ENCODE results near the gene SSH3. TPM values are rescaled to one million over a fixed set of nuclear protein-coding genes. Genes with fewer than 3 reads are reported as not detected.

SSH3 gene
- total RNA-seq, 1 donor from 2014 or later, result 12.1 TPM

DNA sequence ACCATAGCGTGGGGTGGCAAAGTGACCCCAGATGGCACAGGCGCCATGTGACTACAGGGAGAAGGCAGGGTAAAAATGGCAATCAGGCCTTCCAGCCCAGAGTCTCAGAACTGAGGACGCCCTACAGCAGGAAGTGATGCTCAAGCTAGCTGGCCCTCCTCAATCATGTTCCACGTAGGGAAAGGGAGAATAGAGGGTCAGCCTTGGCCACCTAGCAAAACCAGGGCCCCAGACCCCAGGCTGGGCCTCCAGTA lies 15.2 kb upstream of the SSH3 start:
- DNase-seq, result no peak
- intact Hi-C loops (cut with DNase I), result no loop called here
- peak; percentile 3 for ATAC-seq (ENCODE audit: poor library complexity)

DNA sequence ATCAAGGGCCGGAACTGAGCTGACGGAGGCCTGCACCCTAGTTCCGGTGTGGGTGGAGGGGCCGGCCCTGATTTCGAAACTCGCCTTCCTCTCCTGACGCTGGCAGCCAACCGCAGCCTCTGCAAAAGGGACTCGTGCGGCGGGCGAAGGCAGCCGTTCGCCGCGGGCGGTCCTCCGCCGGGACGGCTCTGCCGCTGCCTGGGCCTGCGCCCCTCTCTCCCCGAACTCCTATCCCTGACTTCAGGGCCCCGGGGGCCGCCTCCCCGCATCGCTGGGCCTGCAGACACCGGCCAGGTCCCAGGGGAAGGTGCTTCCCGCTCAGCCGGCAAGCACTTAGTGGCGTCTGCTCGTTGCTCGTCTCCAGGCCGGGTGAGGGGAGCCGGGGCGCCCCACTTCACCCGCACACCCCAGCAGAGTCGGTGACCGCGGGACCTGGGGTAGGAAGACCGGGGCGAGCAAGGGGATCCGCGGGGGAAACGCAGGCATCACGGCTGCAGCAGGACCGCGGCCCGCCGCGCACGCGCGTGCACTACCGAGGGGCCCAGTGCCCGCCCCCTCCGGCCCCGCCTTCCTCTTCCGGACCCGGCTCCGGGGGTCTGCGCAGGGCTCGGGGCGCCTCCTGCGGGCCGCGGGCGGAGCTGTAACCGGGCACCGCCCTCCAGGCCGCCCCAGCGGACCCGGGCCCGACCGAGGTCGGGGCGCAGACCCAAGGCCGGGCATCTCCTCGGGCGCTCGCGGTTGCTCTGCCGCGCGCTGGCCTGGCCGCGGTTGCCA lies 14.7 kb upstream of the SSH3 start:
- ATAC-seq (ENCODE audit: poor library complexity), result peak; percentile 87

DNA sequence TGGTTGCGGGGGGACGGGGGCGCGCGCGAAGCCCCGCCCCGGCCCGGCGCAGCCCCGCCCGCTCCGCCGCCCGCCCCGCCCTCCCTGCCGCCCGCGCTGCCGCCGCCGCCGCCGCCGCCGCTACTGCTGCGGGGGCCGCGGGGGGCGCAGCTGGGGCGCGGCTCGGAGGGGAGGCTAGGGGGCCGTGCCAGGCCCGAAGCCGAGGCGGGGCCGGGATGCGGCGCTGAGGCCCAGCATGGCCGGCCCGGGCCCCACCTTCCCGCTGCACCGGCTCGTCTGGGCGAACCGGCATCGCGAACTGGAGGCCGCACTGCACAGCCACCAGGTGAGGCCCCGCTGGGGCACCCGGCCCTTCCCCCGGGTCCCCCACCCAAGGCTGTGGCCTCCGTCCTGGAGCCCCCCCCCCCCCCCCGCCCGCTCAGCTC lies 14.1 kb upstream of the SSH3 start, which contains the start of gene ANKRD13D:
ANKRD13D (plus strand) TSS at position 78 of the 425 bp plus-strand sequence; CDS start at position 236, 158 bp downstream.
- no peak for DNase-seq
- ATAC-seq (ENCODE audit: poor library complexity), result no peak
- intact Hi-C loops (cut with DNase I), result no loop called here

More for the DNA sequence above, 14.7 kb upstream of the SSH3 start:
- DNase-seq, result peak; percentile 94
- intact Hi-C loops (cut with DNase I), result no loop called here

DNA sequence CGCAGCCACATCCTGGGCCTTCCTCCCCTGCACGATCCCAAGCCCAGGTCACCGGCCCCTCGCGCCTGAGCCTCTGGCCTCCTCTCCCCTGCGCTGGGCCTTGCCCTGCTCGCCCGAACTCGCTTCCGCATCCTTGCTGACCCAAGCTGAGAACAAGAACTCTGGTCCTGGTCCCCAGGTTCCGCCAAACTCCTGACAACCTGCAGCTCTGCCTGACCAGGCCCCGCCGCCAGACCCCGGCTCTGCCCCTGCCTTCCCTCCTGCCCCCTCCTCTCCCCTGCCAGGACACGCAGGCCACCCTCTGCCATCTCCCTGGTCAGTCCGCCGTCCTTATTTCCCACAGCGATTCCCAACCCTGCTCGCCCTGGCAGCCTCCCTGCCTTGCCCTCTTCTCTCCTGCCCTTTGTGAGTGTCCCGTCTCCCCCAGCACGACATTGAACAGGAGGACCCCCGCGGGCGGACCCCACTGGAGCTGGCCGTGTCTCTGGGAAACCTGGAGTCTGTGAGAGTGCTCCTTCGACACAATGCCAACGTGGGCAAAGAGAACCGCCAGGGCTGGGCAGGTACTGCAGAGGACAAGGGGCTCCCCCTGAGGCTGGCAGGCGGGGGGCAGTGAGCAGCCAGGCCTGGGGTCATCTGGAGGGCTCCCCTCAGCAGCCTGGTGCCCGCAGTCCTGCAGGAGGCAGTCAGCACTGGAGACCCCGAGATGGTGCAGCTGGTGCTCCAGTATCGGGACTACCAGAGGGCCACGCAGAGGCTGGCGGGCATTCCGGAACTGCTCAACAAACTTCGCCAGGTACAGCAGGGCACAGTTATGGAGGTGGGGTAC lies 13.5 kb upstream of the SSH3 start:
- DNase-seq, result peak; percentile 64
- no peak for ATAC-seq (ENCODE audit: poor library complexity)
- intact Hi-C loops (cut with DNase I), result no loop called here

DNA sequence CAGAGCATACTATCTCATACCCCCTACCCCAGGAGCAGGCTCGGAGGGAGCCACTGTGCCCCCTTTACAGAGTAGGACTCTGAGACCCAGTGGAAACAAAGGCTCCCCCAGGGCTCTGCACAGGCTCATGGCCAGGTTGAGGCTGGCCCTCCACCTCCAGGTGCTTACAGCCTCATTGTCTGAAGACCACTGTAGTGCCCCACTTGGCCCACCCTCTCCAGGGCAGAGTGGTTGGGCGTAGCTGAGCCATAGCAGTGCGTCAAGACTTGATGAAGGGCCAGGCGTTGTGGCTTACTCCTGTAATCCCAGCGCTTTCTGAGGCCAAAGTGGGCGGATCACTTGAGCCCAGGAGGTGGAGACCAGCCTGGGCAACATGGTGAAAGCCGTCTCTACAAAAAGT lies 12.5 kb upstream of the SSH3 start:
- ATAC-seq (ENCODE audit: poor library complexity) (no peak), DNase-seq (peak; percentile 73)
- intact Hi-C loops (cut with DNase I), result no loop called here

DNA sequence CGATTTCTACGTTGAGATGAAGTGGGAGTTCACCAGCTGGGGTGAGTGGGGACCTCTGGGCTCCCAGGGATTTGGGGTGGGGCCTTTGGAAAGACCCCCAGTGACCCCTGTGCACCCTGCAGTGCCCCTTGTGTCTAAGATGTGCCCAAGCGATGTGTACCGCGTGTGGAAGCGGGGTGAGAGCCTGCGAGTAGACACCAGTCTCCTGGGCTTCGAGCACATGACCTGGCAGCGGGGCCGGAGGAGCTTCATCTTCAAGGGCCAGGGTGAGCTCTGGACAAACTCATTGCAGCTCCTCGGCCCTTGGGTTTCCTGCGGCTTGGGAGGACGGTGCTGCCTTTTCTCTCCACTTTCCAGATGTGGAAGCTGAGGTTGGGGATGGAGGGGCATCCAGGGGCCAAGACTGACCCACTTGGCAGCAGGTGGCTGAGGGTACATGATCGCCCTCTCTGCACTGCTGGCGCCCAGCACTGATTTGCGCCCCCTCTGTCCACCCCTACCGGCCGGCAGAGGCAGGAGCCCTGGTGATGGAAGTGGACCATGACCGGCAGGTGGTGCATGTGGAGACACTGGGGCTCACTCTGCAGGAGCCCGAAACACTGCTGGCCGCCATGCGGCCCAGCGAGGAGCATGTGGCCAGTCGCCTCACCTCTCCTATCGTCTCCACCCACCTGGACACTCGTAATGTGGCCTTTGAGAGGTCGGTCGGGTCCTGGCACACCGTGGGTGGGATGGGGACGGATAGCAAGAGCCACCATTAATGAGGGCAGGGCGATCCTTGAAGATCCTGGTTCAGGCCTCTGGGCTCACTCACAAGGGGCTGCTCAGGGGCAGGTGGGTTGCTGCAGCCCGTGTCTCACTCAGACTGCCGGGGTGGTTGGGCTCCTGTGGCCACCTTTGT lies 11.6 kb upstream of the SSH3 start:
- intact Hi-C loops (cut with DNase I), result no loop called here
- DNase-seq, result peak; percentile 40
- no peak for ATAC-seq (ENCODE audit: poor library complexity)

DNA sequence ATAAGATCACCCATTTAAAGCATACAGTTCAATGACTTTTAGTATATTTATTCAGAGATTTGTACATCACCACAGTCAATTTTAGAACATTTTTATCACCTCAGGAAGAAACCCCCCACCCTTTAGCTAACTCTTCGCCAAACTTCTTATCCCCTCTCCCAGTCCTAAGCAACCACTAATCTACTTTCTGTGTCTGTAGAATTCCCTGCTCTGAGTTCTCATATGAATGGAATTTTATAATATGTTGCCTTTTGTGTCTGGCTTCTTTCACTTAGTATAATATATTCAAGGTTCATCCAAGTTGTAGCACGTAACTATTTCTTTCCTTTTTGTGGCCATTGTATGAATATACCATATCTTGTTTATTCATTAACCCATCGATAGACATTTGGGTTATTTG lies 10.7 kb upstream of the SSH3 start:
- ATAC-seq (ENCODE audit: poor library complexity) (no peak), DNase-seq (no peak)
- intact Hi-C loops (cut with DNase I), result no loop called here

DNA sequence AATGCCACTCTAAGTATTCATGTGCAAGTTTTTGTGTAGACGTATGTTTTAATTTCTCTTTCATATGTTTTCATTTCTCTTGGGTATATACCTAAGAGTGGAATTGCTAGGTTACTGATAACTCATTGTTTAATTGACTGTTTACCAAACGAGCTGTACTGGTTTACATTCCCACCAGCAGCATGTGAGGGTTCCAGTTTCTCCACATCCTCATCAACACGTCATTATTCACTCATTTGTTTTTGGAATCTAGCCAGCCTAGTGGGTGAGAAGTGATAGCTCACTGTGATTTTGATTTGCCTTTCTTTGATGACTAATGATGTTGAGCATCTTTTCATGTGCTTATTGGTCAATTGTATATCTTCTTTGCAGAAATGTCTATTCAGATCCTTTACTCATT lies 10.2 kb upstream of the SSH3 start:
- DNase-seq, result no peak
- intact Hi-C loops (cut with DNase I), result no loop called here
- ATAC-seq (ENCODE audit: poor library complexity), result no peak

DNA sequence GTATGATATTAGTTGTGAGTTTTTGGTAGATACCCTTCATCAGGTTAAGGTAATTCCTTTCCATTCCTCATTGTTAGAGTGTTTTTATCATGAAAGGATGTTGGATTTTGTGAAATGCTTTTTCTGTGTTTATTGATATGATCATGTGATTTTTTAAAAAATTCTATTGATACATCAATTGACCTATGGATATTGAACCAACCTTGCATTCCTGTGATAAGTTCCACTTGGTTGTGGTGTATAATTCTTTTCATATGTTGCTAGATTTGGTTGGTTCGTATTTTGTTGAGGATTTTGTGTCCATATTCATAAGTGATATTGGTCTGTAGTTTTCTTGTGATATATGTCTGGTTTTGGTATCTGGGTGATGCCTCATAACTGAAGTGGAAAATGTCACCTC lies 7.5 kb upstream of the SSH3 start:
- intact Hi-C loops (cut with DNase I), result no loop called here
- no peak for ATAC-seq (ENCODE audit: poor library complexity)

DNA sequence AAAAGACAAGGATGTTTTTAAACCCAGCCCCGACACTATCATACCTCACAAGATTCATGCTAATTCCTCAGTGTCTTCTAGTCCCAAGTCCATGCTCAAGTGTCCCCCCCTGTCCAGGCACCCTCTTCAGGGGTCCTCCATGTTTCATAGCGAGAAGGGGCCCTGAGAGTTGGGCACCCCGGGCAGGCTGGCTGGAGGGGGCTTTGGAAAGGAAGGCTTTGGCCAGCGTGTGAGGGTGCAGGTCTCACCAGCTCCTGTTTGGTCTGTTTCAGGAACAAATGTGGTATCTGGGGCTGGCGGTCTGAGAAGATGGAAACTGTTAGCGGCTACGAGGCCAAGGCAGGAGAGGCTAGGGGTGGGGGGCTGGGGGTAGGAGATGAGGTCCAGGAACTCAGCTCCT lies 4.5 kb upstream of the SSH3 start:
- DNase-seq (peak; percentile 9), ATAC-seq (ENCODE audit: poor library complexity) (no peak)
- intact Hi-C loops (cut with DNase I), result no loop called here

More for the DNA sequence above, 7.5 kb upstream of the SSH3 start:
- DNase-seq, result no peak

DNA sequence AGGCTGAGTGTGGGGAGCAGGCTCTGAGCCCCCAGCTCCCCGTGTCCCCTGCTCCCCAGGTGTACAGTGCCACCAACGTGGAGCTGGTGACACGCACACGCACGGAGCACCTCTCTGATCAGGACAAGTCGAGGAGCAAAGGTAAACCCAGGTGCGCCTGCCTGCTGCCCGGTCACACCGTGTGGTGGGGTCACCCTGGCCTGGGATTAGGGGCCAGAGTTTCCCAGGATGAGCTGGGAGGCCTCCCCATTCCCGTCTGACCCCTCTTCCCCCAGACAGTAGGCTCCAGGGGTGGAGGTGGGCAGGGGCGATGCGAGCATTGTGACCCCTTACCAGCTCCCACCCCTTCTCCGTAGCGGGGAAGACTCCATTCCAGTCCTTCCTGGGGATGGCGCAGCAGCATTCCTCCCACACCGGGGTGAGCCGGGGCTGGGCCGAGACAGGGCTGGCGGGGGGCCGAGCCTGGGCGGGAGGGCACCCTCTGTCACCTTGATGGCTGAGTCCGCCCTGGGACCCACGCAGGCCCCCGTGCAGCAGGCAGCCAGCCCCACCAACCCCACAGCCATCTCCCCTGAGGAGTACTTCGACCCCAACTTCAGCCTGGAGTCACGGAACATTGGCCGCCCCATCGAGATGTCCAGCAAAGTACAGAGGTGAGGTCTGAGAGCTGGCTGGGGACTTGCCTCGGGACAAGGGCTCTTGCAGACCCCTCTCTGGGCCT lies 3.7 kb upstream of the SSH3 start:
- ATAC-seq (ENCODE audit: poor library complexity) (no peak), DNase-seq (peak; percentile 29)
- intact Hi-C loops (cut with DNase I), result loop anchor here (5.0 kb wide), 1 partner anchor 32 kb away; the partner anchor contains the start of gene GRK2

DNA sequence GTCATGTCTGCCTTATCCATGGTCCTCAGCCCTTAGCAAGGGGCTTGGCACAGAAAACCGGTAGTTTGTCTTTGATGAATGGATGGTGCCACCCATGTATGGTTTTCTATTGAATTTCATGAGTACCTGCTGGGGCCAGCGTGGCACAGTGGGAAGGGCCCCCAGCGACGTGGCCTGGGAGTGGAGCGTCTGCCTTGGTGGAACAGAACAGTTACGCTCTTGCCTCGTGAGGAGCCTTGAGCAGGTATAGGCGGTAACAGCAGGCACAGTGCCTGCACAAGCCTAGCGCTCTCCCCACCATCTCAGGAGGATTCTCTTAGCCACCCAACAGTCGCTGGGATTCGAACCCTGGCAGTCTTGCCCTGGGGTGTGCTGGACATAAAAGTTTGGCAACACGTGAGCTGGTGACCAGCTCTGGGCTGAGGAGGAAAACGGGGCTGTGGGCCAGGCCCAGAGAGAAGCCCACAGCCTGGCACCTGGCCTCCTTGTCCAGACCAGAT lies 3.0 kb upstream of the SSH3 start:
- DNase-seq (no peak), ATAC-seq (ENCODE audit: poor library complexity) (no peak)
- intact Hi-C loops (cut with DNase I), result loop anchor here (5.0 kb wide), 1 partner anchor 33 kb away; the partner anchor contains the start of gene GRK2

DNA sequence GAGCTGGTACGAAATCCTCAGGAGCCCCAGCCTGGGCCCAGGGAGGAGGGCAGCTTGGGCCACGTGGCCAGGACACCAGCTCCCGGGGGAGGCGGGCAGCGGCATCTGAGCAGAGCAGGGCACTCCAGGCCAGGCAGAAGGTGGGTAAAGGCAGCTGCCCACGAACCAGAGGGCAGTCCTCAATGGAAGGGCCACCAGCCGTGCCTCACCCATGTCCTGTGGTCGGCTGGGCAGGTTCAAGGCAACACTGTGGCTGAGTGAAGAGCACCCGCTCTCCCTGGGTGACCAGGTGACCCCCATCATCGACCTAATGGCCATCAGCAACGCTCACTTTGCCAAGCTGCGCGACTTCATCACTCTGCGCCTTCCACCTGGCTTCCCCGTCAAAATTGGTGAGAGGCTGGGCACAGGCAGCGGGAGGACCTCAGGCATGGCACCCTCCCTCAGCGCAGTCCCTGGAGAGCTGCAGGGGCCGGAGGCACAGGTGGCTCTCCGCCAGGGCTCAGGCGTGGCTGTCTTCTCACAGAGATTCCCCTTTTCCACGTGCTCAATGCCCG lies 2.5 kb upstream of the SSH3 start:
- intact Hi-C loops (cut with DNase I), result loop anchor here (5.0 kb wide), 1 partner anchor 34 kb away; the partner anchor contains the start of gene GRK2
- DNase-seq (no peak), ATAC-seq (ENCODE audit: poor library complexity) (no peak)

DNA sequence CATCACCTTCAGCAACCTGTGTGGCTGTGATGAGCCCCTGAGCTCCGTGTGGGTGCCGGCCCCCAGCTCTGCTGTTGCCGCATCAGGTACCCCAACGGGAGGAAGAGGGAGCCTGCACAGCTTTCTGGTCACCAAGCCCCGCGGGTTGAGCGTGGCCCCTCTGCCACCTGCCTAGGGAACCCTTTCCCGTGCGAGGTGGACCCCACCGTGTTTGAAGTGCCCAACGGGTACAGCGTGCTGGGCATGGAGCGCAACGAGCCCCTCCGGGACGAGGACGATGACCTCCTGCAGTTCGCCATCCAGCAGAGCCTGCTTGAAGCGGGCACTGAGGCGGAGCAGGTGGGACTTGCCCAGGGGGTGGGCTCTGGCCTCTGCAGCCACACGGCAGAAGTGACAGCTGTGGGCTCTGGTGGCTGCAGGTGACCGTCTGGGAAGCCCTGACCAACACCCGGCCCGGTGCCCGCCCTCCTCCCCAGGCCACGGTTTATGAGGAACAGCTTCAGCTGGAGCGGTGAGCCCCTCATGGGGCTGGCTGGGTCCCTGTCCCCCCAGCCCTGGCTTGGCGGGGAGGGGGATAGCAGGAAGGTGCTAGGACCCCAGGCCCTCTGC lies 1.9 kb upstream of the SSH3 start:
- DNase-seq (peak; percentile 39), ATAC-seq (ENCODE audit: poor library complexity) (no peak)
- intact Hi-C loops (cut with DNase I), result loop anchor here (5.0 kb wide), 1 partner anchor 34 kb away; the partner anchor contains the start of gene GRK2

DNA sequence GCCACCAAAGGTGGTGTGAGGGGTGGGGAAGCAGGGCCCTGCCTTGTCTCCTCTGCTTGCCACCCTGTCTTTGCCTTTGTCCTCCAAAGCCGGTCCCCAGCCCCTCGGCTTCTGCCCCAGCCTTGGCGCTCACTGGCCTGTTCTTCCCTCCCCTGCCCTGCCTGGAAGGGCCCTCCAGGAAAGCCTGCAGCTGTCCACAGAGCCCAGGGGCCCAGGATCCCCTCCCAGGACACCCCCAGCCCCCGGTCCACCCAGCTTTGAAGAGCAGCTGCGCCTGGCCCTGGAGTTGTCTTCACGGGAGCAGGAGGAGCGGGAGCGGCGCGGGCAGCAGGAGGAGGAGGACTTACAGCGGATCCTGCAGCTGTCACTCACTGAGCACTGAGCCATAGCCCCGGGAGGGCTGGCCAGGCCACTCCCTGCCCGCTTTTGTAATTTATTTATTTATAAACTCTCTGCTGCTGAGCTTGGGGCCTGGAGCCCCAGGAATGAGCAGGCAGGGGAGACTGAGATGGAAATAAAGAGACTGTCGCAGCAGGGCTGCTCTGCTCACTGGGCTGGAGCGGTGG lies 1.3 kb upstream of the SSH3 start:
- ATAC-seq (ENCODE audit: poor library complexity) (peak; percentile 62), DNase-seq (peak; percentile 74)

DNA sequence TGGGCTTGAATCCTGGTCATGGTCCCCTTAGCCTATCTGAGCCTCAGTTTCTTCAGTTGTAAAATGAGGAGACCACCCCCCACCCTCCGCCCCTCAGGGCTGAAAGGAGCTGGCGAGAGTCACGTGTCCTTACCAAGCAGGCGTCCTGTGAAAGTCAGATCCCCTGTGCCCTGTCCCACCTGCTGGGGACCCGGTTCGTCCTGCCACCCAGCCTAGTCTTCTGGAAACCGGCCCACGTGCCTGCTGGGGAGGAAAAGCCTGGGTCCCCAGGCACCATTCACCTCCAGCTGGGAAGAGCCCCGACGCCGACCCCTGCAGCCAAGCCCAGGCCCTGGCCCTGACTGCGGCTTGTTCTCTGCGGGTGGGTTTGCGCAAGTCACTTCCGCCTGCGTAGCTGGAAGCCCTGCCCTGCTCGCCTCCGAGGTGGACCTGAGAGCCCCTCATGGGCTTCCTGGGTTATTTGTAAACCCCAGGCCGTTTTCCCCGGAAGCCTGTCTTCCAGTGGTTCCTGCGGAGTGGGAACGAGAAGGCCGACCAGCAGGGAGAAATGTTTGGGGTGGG lies 679 bp upstream of the SSH3 start:
- ATAC-seq (ENCODE audit: poor library complexity) (peak; percentile 32), DNase-seq (peak; percentile 69)
- intact Hi-C loops (cut with DNase I), result loop anchor here (5.0 kb wide), 1 partner anchor 35 kb away; the partner anchor contains the start of gene GRK2

More for the DNA sequence above, 1.3 kb upstream of the SSH3 start:
- intact Hi-C loops (cut with DNase I), result loop anchor here (5.0 kb wide), 1 partner anchor 35 kb away; the partner anchor contains the start of gene GRK2

Data from Right ventricle myocardium superior (tissue), 1 donor.